H1 (cell line): ENCODE results near the gene CCER1. TPM values are rescaled to one million over a fixed set of nuclear protein-coding genes. Genes with fewer than 3 reads are reported as not detected.

Source experiments
- CTCF ChIA-PET: fragments of 300-600 bp; sonication (Branson Sonifier 250); formaldehyde crosslinking; loops from one replicate; lab custom pipeline; 2021; ENCODE audit not compliant: partially characterized antibody; lab: Charles Lee
- POLR2A ChIA-PET: fragments of 300-600 bp; sonication (Branson Sonifier 250); formaldehyde crosslinking; loops from one replicate; lab custom pipeline; 2021; ENCODE audit warnings: inconsistent platforms; ENCODE audit not compliant: partially characterized antibody; lab: Charles Lee
- DNase-seq, 2 experiments: peaks; one replicate each; pipeline versions ENCODE4 v3.0.0 to v3.0.0-alpha.2; 2010 to 2022; ENCODE audit warnings: low spot score in 2 of 2, low read depth in 1 of 2, mixed read lengths in 1 of 2
- FAIRE-seq: peaks from 2 replicates; lab custom pipeline; 2011; peaks lifted over from hg19 to GRCh38; lab: Jason Lieb, UNC
- H2AFZ ChIP-seq: 2 replicates; pipeline ENCODE4 v1.8.1; 2012; ENCODE audit warnings: low read length, inconsistent platforms
- H2AK5ac ChIP-seq: 2 replicates; pipeline ENCODE4 v1.6.1; 2013; ENCODE audit warnings: low read depth, low read length
- H2BK120ac ChIP-seq: replicated peaks from 2 replicates; pipeline ENCODE3; 2013; ENCODE audit warnings: low read depth, low read length, inconsistent platforms
- H2BK12ac ChIP-seq: 2 replicates; pipeline ENCODE4 v1.6.1; 2013; ENCODE audit warnings: low read depth, low read length
- H2BK15ac ChIP-seq: 2 replicates; pipeline ENCODE4 v1.6.1; 2013; ENCODE audit warnings: low read length
- H2BK20ac ChIP-seq: 2 replicates; pipeline ENCODE4 v1.6.1; 2013; ENCODE audit warnings: low read length
- H2BK5ac ChIP-seq: 2 replicates; pipeline ENCODE4 v1.6.1; 2013; ENCODE audit warnings: low read depth, low read length
- H3K14ac ChIP-seq: 2 replicates; pipeline ENCODE4 v1.6.1; 2013; ENCODE audit warnings: inconsistent platforms; ENCODE audit not compliant: insufficient read length
- H3K18ac ChIP-seq: 2 replicates; pipeline ENCODE4 v1.6.1; 2013; ENCODE audit warnings: low read length; ENCODE audit errors: extremely low read depth
- H3K23ac ChIP-seq: 2 replicates; pipeline ENCODE4 v1.6.1; 2013; ENCODE audit warnings: inconsistent platforms; ENCODE audit not compliant: insufficient read length
- H3K23me2 ChIP-seq: 2 replicates; pipeline ENCODE4 v1.6.1; 2013; ENCODE audit warnings: low read depth, low read length
- H3K27ac ChIP-seq: 2 replicates; pipeline ENCODE4 v1.6.1; 2011; ENCODE audit warnings: low read depth, low read length, inconsistent platforms
- H3K27me3 ChIP-seq, 4 experiments: replicated peaks in 1 of 4; 1 replicate in 1 of 4; 2 replicates in 3 of 4; pipeline versions ENCODE4 v1.6.1 to v1.8.1; 2011 to 2013; ENCODE audit warnings: low read length in 3 of 4, mild to moderate bottlenecking in 3 of 4, inconsistent platforms in 2 of 4, mixed read lengths in 2 of 4, moderate library complexity in 1 of 4; ENCODE audit not compliant: control insufficient read depth in 3 of 4, insufficient read depth in 3 of 4; ENCODE audit errors: extremely low read depth in 1 of 4
- H3K36me3 ChIP-seq, 4 experiments: 2 replicates each; pipeline versions ENCODE4 v1.6.1 to v1.8.1; 2011 to 2013; ENCODE audit warnings: mild to moderate bottlenecking in 4 of 4, low read length in 3 of 4, moderate library complexity in 2 of 4, control low read depth in 1 of 4, inconsistent platforms in 1 of 4; ENCODE audit not compliant: insufficient read depth in 4 of 4, control insufficient read depth in 2 of 4
- H3K4ac ChIP-seq: replicated peaks from 2 replicates; pipeline ENCODE3; 2013; ENCODE audit warnings: low read length, low read depth, mixed read lengths, inconsistent platforms; ENCODE audit not compliant: insufficient read length
- H3K4me1 ChIP-seq, 4 experiments: replicated peaks in 1 of 4; 1 replicate in 1 of 4; 2 replicates in 3 of 4; pipeline versions ENCODE4 v1.6.1 to v1.8.1; 2011 to 2013; ENCODE audit warnings: low read length in 3 of 4, inconsistent platforms in 2 of 4, mixed read lengths in 1 of 4; ENCODE audit not compliant: insufficient read depth in 4 of 4, control insufficient read depth in 3 of 4
- H3K4me2 ChIP-seq, 2 experiments: 2 replicates each; pipeline versions ENCODE4 v1.6.1 to v1.8.1; 2011 to 2013; ENCODE audit warnings: low read depth in 2 of 2, low read length in 2 of 2, control low read depth in 1 of 2, inconsistent platforms in 1 of 2, mild to moderate bottlenecking in 1 of 2; ENCODE audit not compliant: insufficient read depth in 1 of 2
- H3K4me3 ChIP-seq, 4 experiments: fragments of 200-600, 300-600 bp in 1 of 4; sonication (generic), shearing (Covaris generic), sonication (Bioruptor Twin) in 1 of 4; 2 replicates each; pipeline versions ENCODE4 v1.5.1 to v1.8.1; 2011 to 2016; ENCODE audit warnings: low read length in 4 of 4, low read depth in 3 of 4, control low read depth in 2 of 4, inconsistent platforms in 2 of 4, mild to moderate bottlenecking in 2 of 4, mixed read lengths in 1 of 4, moderate library complexity in 1 of 4; ENCODE audit not compliant: insufficient read depth in 2 of 4; ENCODE audit errors: extremely low read depth in 1 of 4
- H3K56ac ChIP-seq: replicated peaks from 2 replicates; pipeline ENCODE3; 2013; ENCODE audit warnings: low read depth, mild to moderate bottlenecking, mixed read lengths, low read length, inconsistent platforms; ENCODE audit not compliant: insufficient read length
- H3K79me1 ChIP-seq: 2 replicates; pipeline ENCODE4 v1.6.1; 2013; ENCODE audit warnings: low read depth, low read length, control low read depth
- H3K79me2 ChIP-seq, 2 experiments: 2 replicates each; pipeline versions ENCODE4 v1.6.1 to v1.8.1; 2012 to 2013; ENCODE audit warnings: low read length in 2 of 2, mild to moderate bottlenecking in 2 of 2, inconsistent platforms in 1 of 2; ENCODE audit not compliant: insufficient read depth in 2 of 2, control insufficient read depth in 1 of 2
- H3K9ac ChIP-seq, 4 experiments: replicated peaks in 1 of 4; 1 replicate in 1 of 4; 2 replicates in 3 of 4; pipeline versions ENCODE4 v1.6.1 to v1.8.1; 2011 to 2013; ENCODE audit warnings: low read depth in 3 of 4, low read length in 3 of 4, control low read depth in 2 of 4, mild to moderate bottlenecking in 2 of 4, moderate library complexity in 2 of 4, inconsistent platforms in 1 of 4; ENCODE audit errors: extremely low read depth in 1 of 4
- H3K9me3 ChIP-seq, 2 experiments: 2 replicates each; pipeline versions ENCODE4 v1.6.1 to v1.8.1; 2012 to 2013; ENCODE audit warnings: mild to moderate bottlenecking in 2 of 2, moderate library complexity in 2 of 2, control low read depth in 1 of 2, inconsistent platforms in 1 of 2, low read depth in 1 of 2, low read length in 1 of 2, mixed read lengths in 1 of 2; ENCODE audit not compliant: insufficient read depth in 2 of 2
- H4K20me1 ChIP-seq, 2 experiments: replicated peaks in 1 of 2; 2 replicates each; pipeline versions ENCODE3 to v1.8.1; 2011 to 2013; ENCODE audit warnings: inconsistent platforms in 2 of 2, low read length in 2 of 2, mild to moderate bottlenecking in 1 of 2; ENCODE audit not compliant: insufficient read depth in 2 of 2, control insufficient read depth in 1 of 2
- H4K5ac ChIP-seq: 2 replicates; pipeline ENCODE4 v1.6.1; 2013; ENCODE audit warnings: low read length, low read depth, mixed read lengths, inconsistent platforms; ENCODE audit not compliant: insufficient read length
- H4K8ac ChIP-seq: 2 replicates; pipeline ENCODE4 v1.8.0; 2013; ENCODE audit warnings: mild to moderate bottlenecking, moderate library complexity, low read length, inconsistent platforms; ENCODE audit not compliant: insufficient read depth; ENCODE audit errors: extremely low read depth
- H4K91ac ChIP-seq: replicated peaks from 2 replicates; pipeline ENCODE3; 2013; ENCODE audit warnings: low read length, mixed read lengths, inconsistent platforms; ENCODE audit not compliant: insufficient read length
- ASH2L ChIP-seq: fragments of 200-600, 300-600 bp; sonication (generic); IDR thresholded peaks from one replicate; pipeline ENCODE4 v1.7.1; 2017; ENCODE audit warnings: low read length
- BACH1 ChIP-seq: IDR thresholded peaks from 2 replicates; pipeline ENCODE4 v1.6.1; 2012; ENCODE audit warnings: low read length, improper control_type of control experiment
- BRCA1 ChIP-seq: IDR thresholded peaks from 2 replicates; pipeline ENCODE4 v1.6.1; 2012; ENCODE audit warnings: low read depth, low read length, improper control_type of control experiment
- CEBPB ChIP-seq: IDR thresholded peaks from 2 replicates; pipeline ENCODE4 v1.6.1; 2012; ENCODE audit warnings: low read depth, low read length
- E2F6 ChIP-seq: IDR thresholded peaks from 2 replicates; pipeline ENCODE4 v1.6.1; 2012; ENCODE audit warnings: inconsistent platforms
- KDM1A ChIP-seq: fragments of 200-600, 300-600 bp; sonication (generic); IDR thresholded peaks from 2 replicates; pipeline ENCODE4 v1.7.1; 2016; ENCODE audit warnings: mild to moderate bottlenecking, low read length, borderline replicate concordance
- MAX ChIP-seq: IDR thresholded peaks from 2 replicates; pipeline ENCODE4 v1.6.1; 2012; ENCODE audit warnings: inconsistent platforms
- RFX5 ChIP-seq: IDR thresholded peaks from 2 replicates; pipeline ENCODE4 v1.6.1; 2011; ENCODE audit warnings: low read depth, low read length, improper control_type of control experiment, borderline replicate concordance
- SAP30 ChIP-seq: fragments of 300-600 bp; sonication (generic); IDR thresholded peaks from 2 replicates; pipeline ENCODE4 v1.7.1; 2012; ENCODE audit warnings: low read length, moderate library complexity, mild to moderate bottlenecking, inconsistent platforms; ENCODE audit not compliant: insufficient read depth, insufficient replicate concordance
- SP1 ChIP-seq: IDR thresholded peaks from 2 replicates; pipeline ENCODE4 v1.6.1; 2011; ENCODE audit warnings: low read depth, low read length
- TBP ChIP-seq: IDR thresholded peaks from 2 replicates; pipeline ENCODE4 v1.6.1; 2011; ENCODE audit warnings: low read depth, low read length, improper control_type of control experiment
- TEAD4 ChIP-seq: IDR thresholded peaks from 2 replicates; pipeline ENCODE4 v1.6.1; 2012; ENCODE audit warnings: low read depth, low read length, inconsistent platforms, mixed read lengths
- USF2 ChIP-seq: IDR thresholded peaks from 2 replicates; pipeline ENCODE4 v1.6.1; 2011; ENCODE audit warnings: low read length, improper control_type of control experiment
- WGBS, 2 experiments: shearing (Covaris generic) in 1 of 2; methylation state at CpG; one replicate each; pipeline versions ENCODE4 v1.1.6 to v1.1.7; 2013 to 2015; ENCODE audit warnings: low lambda C conversion rate in 2 of 2, mixed read lengths in 2 of 2, inconsistent platforms in 1 of 2, low coverage in 1 of 2, missing lambda C conversion rate in 1 of 2; ENCODE audit not compliant: insufficient replicate concordance in 2 of 2, insufficient coverage in 1 of 2, insufficient read length in 1 of 2; ENCODE audit errors: extremely low coverage in 1 of 2, missing lambda C conversion rate in 1 of 2; 5-methylcytosine and 5-hydroxymethylcytosine counted together
- polyA plus RNA-seq, 7 experiments: library from polyadenylated mRNA; depleted of rRNA in 3 of 7; stranded (reverse) in 5 of 7; unstranded in 2 of 7; fragments of >200 nt in 5 of 7; fragments of 200-250 nt in 2 of 7; gene quantifications; 1 replicate in 5 of 7; 2 replicates in 1 of 7; 4 replicates in 1 of 7; pipeline versions ENCODE4 v1.2.1 to v1.2.3, GENCODE V29; 2011 to 2013; ENCODE audit warnings: missing spikeins in 2 of 7, mixed read lengths in 2 of 7
- total RNA-seq: library from RNA; stranded (reverse); fragmentation: NEBNext Ultra II Directional; extraction: Animal tissue kit (Norgen Biotek cat#: 25700); gene quantifications from 2 replicates; pipeline ENCODE4 v1.2.1, GENCODE V29; 2021

Gene CCER1
- total and polyA plus RNA-seq, 2 of the 8 experiments (the other 6 are each of a cell fraction or from before 2014, with no cell fraction given), result not detected

GRCh38 chr12:90989686-90990111, 34.7 kb upstream of the CCER1 start:
- Histone ChIP-seq H3K4ac (no peak overlapping the region), H4K91ac (no peak overlapping the region), H3K9ac (no peak overlapping the region), H2BK20ac (no peak overlapping the region), H3K4me2 (no peak overlapping the region), H3K27me3 (peaks cover 7 to 16% (median 12%) of the 10 kb centered on the region in 4 experiments; a peak in 6 of 7 replicates), H3K9me3 (peaks cover 7 to 14% of the 10 kb centered on the region in 2 experiments), H2AFZ (no peak overlapping the region), H3K56ac (no peak overlapping the region), H3K79me2 (no peaks in the 10 kb centered on the region), H3K23ac (no peak overlapping the region), H2AK5ac (no peak overlapping the region), H2BK15ac (no peak overlapping the region), H3K4me3 (no peak overlapping the region)
- FAIRE-seq, result no peak
- ChIA-PET CTCF (interaction anchor here (1.2 kb wide), 1 partner anchor 255 kb away, joined by 3 read pairs; no protein-coding TSS in a partner anchor), POLR2A (no interaction called here)
- 93% methylated on average over 1 of the region's 1 CpG; no CpG with 5 or more reads in 1 of the 2 experiments for WGBS, 2 experiments
- TF ChIP-seq USF2 (no peak), CEBPB (no peak), BACH1 (no peak), SP1 (no peak), BRCA1 (no peak), ASH2L (no peak), SAP30 (no peak), MAX (no peak), RFX5 (no peak), TEAD4 (no peak), TBP (no peak), KDM1A (no peak), E2F6 (no peak)
- TF ChIP-seq, all 59 proteins: peak for 0
- Histone ChIP-seq H3K79me1 (no peaks in the 10 kb centered on the region), H2BK12ac (no peak overlapping the region), H4K20me1 (no peaks in the 10 kb centered on the region), H2BK120ac (no peak overlapping the region), H4K8ac (no peak overlapping the region), H3K27ac (no peak overlapping the region), H3K18ac (no peak overlapping the region), H3K23me2 (no peaks in the 10 kb centered on the region), H2BK5ac (no peak overlapping the region), H3K4me1 (peaks cover 0 to 11% (median 0%) of the 10 kb centered on the region in 4 experiments; a peak in 1 of 7 replicates), H4K5ac (no peak overlapping the region), H3K14ac (no peak overlapping the region), H3K36me3 (no peaks in the 10 kb centered on the region)
- DNase-seq, result no peak
